ENCODE measurements around the gene NUAK1.

NUAK1 gene

GRCh38 chr12:106039646-106040404 is 98.9 kb downstream of the NUAK1 start:
- TF ChIP-seq, protein P1, sequence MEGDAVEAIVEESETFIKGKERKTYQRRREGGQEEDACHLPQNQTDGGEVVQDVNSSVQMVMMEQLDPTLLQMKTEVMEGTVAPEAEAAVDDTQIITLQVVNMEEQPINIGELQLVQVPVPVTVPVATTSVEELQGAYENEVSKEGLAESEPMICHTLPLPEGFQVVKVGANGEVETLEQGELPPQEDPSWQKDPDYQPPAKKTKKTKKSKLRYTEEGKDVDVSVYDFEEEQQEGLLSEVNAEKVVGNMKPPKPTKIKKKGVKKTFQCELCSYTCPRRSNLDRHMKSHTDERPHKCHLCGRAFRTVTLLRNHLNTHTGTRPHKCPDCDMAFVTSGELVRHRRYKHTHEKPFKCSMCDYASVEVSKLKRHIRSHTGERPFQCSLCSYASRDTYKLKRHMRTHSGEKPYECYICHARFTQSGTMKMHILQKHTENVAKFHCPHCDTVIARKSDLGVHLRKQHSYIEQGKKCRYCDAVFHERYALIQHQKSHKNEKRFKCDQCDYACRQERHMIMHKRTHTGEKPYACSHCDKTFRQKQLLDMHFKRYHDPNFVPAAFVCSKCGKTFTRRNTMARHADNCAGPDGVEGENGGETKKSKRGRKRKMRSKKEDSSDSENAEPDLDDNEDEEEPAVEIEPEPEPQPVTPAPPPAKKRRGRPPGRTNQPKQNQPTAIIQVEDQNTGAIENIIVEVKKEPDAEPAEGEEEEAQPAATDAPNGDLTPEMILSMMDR (IDR thresholded peaks at IDR 0.05; ENCODE audit: control extremely low read depth, extremely low read depth, low read depth, missing control alignments), result no peak
- ChIA-PET POLR2A (no interaction called here), CTCF (no interaction called here)
- no peak for DNase-seq (ENCODE audit: extremely low spot score)

- DNase-seq (ENCODE audit: extremely low spot score), result no peak
- ChIA-PET POLR2A (no interaction called here), CTCF (no interaction called here)
- TF ChIP-seq, protein P1 (IDR thresholded peaks at IDR 0.05; ENCODE audit: control extremely low read depth, extremely low read depth, low read depth, missing control alignments), result no peak
Observed at GRCh38 chr12:106039242-106039641, 99.5 kb downstream of the NUAK1 start.

GRCh38 chr12:106037524-106038298 is 101.0 kb downstream of the NUAK1 start:
- ChIA-PET POLR2A (no interaction called here), CTCF (no interaction called here)
- DNase-seq (ENCODE audit: extremely low spot score), result no peak
- TF ChIP-seq, protein P1 (IDR thresholded peaks at IDR 0.05; ENCODE audit: control extremely low read depth, extremely low read depth, low read depth, missing control alignments), result no peak

- POLR2A ChIA-PET, result no interaction called here
- CTCF ChIA-PET, result no interaction called here
- TF ChIP-seq, protein P1 (IDR thresholded peaks at IDR 0.05; ENCODE audit: control extremely low read depth, extremely low read depth, low read depth, missing control alignments), result no peak
- DNase-seq (ENCODE audit: extremely low spot score), result no peak
Observed at GRCh38 chr12:106035421-106035820, 103.3 kb downstream of the NUAK1 start.

GRCh38 chr12:106034316-106034715 is 104.4 kb downstream of the NUAK1 start:
- ChIA-PET CTCF (interaction anchor here (1.2 to 1.5 kb wide), 2 partner anchors 15 to 28 kb away, joined by 3 read pairs; no protein-coding TSS in a partner anchor), POLR2A (no interaction called here)
- TF ChIP-seq, protein P1 (IDR thresholded peaks at IDR 0.05; ENCODE audit: control extremely low read depth, extremely low read depth, low read depth, missing control alignments), result no peak
- DNase-seq (ENCODE audit: extremely low spot score), result no peak

DNA sequence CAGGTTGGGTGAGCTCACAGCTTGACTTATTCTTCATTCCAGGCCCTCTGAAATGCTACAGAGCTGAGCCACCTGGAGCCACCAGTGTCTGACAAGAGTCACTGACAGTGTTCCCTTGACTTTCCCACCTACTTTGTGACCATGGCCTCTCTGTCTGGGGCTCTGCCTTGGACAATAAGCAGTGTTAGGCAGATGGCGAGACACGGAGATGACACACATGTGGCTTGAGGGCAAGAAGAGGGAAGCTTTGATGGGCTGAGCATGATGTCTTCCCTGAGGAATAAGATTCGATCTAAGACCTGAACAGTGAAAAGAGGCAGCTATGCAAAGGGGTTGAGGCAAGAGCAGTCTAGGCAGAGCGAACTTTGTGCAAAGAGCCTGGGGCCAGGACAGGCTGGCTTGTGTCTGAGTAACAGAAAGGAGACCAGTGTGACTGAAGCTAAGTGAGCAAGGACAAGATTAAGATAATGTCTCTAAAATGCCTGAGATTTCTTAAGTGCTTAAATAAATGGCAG is 105.5 kb downstream of the NUAK1 start:
- POLR2A ChIA-PET, result no interaction called here
- CTCF ChIA-PET, result interaction anchor here (1.0 to 1.5 kb wide), 4 partner anchors 9 to 26 kb away, joined by 3 read pairs; no protein-coding TSS in a partner anchor
- TF ChIP-seq, protein P1 (IDR thresholded peaks at IDR 0.05; ENCODE audit: control extremely low read depth, extremely low read depth, low read depth, missing control alignments), result no peak
- DNase-seq (ENCODE audit: extremely low spot score), result no peak
